ENCODE data around the gene HDAC4. TPM values are rescaled to one million over a fixed set of nuclear protein-coding genes. Genes with fewer than 3 reads are reported as not detected.

Gene HDAC4
- total RNA-seq, 1 experiment from 2014 or later = 40.1 TPM

- DNase-seq (ENCODE audit: low read depth, low spot score) (no peak), ATAC-seq (no peak)
- ChIA-PET POLR2A (no interaction called here), CTCF (no interaction called here)
- no peak overlapping the region for H3K27ac ChIP-seq (ENCODE audit: low read length)
- no peaks in the 10 kb centered on the region; the same call in 1 of the 2 replicates for H3K27me3 ChIP-seq (ENCODE audit: control insufficient read depth, insufficient read depth, low read length)
- no peaks in the 10 kb centered on the region for H3K9me3 ChIP-seq (ENCODE audit: control insufficient read depth, insufficient read depth, low read depth, low read length)
- H3K4me1 ChIP-seq (ENCODE audit: control insufficient read depth, insufficient read depth, low read length) = no peaks in the 10 kb centered on the region
- intact Hi-C loops (cut with micrococcal nuclease; ENCODE audit: unreplicated experiment) = no loop called here
- in situ Hi-C loops (cut with HindIII; ENCODE audit: low pct_unique_long_range_greater_than_20kb, low sequenced_read_pairs) = no loop called here
- TF ChIP-seq REST (IDR thresholded peaks at IDR 0.05; ENCODE audit: insufficient read depth in 1 of 2, low read depth in 2 of 2, low read length in 1 of 2) (no peak), TCF7L2 (IDR thresholded peaks at IDR 0.05; ENCODE audit: low read depth, low read length) (no peak), SIN3A (IDR thresholded peaks at IDR 0.05; ENCODE audit: borderline replicate concordance, insufficient read depth, low read depth, low read length) (no peak), CTCF (IDR thresholded peaks at IDR 0.05) (no peak), POLR2AphosphoS5 (IDR thresholded peaks at IDR 0.05; ENCODE audit: low read depth, low read length) (no peak)
- H3K36me3 ChIP-seq (ENCODE audit: control insufficient read depth, insufficient read depth, low read length) = no peaks in the 10 kb centered on the region
- BruUV-seq (replicated peaks) = no TSS peak
- no peak overlapping the region for H3K4me3 ChIP-seq (ENCODE audit: low read depth in 2 of 2, low read length in 2 of 2)
These were observed 387.2 kb downstream of the HDAC4 start for GRCh38 chr2:239013678-239013976.

DNA sequence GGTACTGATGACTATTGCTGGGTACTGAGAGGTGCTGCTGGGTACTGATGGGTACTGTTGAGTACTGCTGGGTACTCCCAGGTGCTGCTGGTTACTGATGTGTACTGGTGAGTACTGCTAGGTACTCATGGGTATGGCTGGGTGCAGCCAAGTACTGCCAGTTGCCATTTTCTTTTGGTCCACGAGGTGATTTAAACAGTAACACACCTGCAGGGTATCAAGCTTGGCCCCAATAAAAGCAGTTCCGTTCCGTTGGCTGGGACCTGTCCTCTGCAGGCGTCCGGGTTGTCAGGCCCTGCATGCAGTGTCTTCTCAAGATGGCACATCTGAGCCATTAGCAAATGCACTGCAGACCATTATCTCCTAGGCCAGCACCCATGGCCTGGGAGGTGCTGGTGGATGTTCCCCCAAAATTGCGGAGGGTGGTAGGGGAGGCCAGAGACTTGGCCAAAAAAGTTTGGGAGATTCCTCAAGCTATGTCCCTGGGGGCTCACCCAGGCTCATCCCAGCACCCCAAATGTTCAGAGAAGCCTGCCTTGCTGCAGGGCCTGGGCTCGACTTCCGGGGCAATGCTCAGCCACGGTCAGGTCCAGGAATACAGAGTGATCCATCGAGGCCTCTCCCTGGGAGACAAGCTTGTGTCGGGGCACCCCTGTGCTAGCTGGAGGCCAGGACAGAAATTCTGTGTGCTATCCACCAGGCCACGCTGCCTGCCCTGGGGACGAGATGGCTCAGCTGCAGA is 387.7 kb downstream of the HDAC4 start:
- intact Hi-C loops (cut with micrococcal nuclease; ENCODE audit: unreplicated experiment) (no loop called here), in situ Hi-C loops (cut with HindIII; ENCODE audit: low pct_unique_long_range_greater_than_20kb, low sequenced_read_pairs) (no loop called here)
- no peaks in the 10 kb centered on the region for H3K36me3 ChIP-seq (ENCODE audit: control insufficient read depth, insufficient read depth, low read length)
- ChIA-PET POLR2A (no interaction called here), CTCF (no interaction called here)
- H3K9me3 ChIP-seq (ENCODE audit: control insufficient read depth, insufficient read depth, low read depth, low read length) = no peaks in the 10 kb centered on the region
- no peak overlapping the region for H3K4me3 ChIP-seq (ENCODE audit: low read depth in 2 of 2, low read length in 2 of 2)
- no peaks in the 10 kb centered on the region; the same call in 1 of the 2 replicates for H3K27me3 ChIP-seq (ENCODE audit: control insufficient read depth, insufficient read depth, low read length)
- no peaks in the 10 kb centered on the region for H3K4me1 ChIP-seq (ENCODE audit: control insufficient read depth, insufficient read depth, low read length)
- ATAC-seq = no peak
- H3K27ac ChIP-seq (ENCODE audit: low read length) = no peak overlapping the region
- no peak for DNase-seq (ENCODE audit: low read depth, low spot score)
- no TSS peak for BruUV-seq (replicated peaks)
- TF ChIP-seq REST (IDR thresholded peaks at IDR 0.05; ENCODE audit: insufficient read depth in 1 of 2, low read depth in 2 of 2, low read length in 1 of 2) (no peak), SIN3A (IDR thresholded peaks at IDR 0.05; ENCODE audit: borderline replicate concordance, insufficient read depth, low read depth, low read length) (no peak), POLR2AphosphoS5 (IDR thresholded peaks at IDR 0.05; ENCODE audit: low read depth, low read length) (no peak), CTCF (IDR thresholded peaks at IDR 0.05) (no peak)
